Effector CD4-positive, alpha-beta T cell (primary cell): Measurements from ENCODE around the gene TTC22.

Experiments used
- DNase-seq: peaks from one replicate; pipeline ENCODE4 v3.0.0-alpha.2; 2020
- total RNA-seq: gene quantifications from one replicate; lab custom pipeline; 2026; lab: John Stamatoyannopoulos, UW

The TTC22 gene
- 15.6 reads per million, percentile 41 among the genes with 10 or more reads in this experiment for total RNA-seq

DNA sequence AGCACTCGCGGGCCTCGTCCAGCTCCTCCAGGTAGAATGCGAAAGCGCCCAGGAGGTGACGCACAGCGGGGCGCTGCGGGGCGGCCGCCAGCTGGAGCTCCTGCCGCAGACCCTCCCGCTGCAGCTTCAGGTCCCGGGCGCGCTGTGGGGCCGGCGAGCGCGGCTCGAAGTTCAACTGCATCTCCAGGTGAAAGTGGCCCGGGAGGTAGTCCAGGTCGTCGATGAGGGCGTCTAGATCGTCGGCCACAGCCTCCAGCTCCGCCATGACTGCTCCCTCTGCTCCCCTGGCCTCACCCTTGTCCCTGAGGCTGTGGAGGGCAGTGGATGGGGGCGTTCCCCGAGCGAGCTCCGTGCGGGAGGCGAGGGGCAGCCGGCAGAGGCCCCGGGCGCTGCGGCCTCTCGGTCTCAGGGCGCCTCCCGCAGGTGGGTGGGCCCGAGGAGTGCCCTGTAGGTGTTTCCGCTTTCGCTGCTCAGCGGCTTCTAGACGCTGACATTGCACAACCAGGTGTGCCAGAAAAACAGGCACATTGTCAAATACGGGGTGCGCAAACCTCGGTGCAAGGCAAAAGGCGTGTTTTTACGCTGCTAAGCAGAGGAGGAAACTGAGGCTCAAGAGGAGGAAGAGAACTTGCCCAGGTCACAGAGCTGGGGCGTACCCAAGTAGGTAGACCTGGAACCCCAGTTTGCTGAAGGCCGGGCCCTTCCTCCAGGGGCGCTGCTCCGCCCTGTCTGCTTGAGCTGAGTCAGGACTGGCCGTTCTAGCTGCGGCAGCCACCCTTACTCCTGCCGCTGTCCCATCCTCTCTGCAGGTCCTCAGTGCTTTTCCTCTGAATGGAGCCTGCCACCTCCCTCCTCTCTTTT lies at the start of gene TTC22:
Gene TTC22 (minus strand): TSS at position 425 of the 861 bp plus-strand sequence. CDS start 160 bp downstream, at position 265.
- DNase-seq, result peak; percentile 60

DNA sequence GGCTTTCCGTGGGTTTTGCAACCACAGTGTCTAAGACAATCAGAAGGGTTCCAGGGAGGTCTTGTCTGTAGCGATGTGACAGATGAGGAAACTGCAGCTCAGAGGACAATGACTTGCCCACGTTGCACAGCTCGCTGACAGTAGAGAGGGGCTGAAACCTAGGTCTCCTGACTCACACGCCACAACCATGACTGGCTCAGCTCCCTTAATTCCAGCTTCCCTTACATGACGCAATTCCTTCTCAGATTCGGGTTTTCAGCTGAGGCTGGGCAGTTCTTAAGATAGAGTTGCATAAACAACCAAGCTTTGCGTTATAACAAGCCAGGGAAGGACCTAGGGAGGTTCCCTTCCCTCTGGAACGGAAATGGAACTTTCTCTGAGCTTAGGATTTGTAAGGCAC lies 49.6 kb upstream of the TTC22 start:
- DNase-seq, result no peak

DNA sequence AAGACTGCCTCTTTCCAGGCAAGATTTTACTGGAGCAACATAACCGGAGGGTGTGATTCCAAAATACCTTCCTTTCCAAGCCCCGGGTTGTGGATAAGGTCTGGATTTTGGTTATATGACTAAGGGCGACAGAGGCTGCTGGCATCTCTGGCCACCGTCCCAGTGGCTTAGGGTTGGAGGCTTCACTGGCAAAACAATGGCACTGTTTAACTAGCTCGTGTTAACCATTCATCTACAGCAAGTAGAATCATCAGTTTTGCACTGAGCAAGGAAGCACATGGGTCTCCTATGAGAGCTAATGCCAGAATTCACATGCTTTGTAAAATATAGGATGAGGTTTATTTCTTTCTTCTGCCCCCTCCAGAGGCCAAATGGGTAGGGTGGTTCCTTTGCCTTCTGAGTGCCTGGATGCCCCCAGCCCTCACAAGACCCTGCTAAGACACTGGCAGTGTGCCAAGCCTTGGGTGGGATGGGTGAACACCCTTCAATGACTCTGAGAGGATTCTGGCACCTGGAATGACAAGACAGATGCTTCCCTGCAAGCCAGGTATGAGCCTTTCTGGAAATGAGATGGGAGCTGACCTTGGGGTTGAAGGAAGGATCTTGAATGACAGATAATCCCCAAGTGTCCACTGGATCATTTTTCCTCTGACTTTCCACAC lies 49.1 kb upstream of the TTC22 start:
- no peak for DNase-seq

DNA sequence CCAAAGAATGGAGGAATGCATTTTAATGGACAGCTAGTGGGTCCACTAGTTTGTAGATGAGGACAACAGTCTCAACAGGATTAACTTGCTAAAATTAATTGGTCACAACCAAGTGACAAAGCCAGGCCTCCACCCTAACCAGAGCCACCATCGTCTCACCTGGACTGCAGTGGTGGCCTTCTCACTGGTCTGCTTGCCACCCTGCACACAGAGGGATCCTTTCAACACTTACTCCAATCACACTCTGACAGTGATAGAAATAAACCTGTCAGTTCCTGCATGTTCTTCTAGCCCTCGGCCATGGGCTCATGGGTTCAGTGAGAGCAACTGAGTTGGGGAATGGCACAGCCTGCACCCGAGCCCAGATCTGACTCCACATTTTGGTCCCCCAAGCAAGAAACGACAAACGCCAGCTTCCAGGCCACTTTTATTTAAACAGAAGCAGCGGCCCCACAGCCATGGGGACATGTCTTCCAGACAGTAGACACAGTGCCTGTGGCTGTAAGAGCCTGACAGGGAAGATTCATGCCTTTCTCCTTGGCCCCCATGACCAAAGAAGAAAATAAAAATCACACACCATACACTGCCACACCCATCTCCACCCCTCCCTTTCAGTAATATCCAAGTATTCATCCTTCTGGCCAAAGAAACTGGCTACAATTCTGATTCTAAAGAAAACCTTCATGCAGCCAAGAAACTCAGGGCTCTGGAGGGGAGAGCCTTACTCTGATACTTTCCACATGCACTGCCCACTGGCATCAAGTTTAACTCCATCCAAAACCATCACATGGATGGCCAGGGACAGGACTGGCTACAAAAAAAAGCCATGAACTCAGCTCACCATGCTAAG lies 48.3 kb upstream of the TTC22 start:
- no peak for DNase-seq

DNA sequence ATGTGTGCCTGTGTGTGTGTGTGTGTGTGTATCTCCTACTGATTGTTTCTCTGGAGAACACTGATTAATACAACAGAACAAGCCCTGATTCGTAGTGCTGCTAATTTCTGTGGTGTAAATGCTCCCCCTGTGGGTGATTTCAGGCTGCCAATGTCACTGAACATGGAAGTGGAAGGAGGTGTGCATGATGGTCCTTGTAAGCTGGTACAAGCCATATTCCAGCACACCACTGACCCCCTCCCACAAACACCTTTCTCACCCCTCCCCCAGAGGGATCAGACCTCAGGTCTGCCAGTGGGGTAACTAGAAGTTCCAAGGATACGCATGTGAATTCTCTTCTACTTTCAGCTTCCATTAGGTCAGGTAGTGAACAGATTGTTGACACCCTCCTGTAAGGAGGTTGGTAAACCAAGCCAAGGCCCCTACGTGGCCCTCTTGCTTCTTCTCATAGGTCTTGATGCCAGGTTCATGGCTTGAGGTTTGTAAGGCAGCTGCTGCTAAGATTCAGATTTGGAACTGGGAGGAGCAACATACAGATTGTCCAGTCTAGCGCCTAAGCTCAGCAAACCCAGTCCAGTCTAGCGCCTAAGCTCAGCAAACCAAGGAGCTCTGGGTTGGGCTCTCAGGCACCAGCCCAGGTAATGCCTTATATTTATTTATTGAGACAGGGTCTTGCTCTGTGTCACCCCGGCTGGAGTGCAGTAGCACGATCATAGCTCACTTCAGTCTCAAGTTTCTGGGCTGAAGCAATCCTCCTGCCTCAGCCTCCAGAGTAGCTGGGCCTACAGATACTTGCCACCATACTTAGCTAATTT lies 47.2 kb upstream of the TTC22 start:
- DNase-seq, result no peak

DNA sequence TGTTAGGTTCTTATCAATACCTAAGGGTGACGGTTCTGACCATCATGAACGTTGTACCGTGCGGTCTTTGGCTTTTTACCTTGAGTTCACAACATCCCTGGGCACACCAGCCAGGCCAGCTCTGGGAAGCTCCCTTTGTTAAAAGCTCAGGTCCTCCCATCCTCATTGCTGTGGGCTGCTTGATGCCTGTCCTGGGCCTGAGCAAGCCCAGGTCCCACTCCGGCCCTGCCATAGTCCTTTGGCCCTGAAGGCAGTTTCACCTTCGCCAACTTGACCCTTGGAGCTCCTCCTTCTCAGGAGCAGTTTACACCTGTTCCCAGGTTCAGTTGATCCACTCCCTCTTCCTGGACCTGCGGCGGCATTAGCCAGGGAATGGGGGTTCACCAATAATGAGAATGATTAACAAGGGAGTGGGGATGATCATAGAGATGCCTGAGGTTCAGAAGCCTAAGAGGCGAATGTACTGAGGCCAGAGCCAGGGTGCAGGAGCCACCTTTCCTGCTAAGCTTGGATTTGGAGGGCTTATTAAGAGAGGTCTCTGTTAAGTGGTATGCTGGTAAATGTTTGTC lies 45.7 kb upstream of the TTC22 start:
- DNase-seq, result no peak

DNA sequence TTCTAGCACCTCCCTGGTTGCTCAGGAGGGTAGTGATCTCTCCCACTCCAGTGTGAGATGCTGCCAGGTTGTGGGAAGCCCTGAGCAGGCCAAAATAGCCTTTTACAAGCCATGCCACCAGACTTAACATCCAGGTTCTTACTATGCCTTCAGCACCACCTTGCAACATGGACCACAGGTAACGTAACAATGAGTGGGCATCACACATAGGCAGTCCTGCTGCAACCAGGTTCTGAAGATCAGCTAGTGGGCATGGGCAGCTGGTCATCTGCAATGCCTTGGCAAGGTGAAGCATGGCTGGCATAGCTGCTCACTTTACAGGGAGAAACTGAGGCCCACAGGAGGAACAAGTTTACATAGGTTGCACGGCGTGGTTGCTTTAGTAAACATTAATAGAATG lies 45.2 kb upstream of the TTC22 start:
- no peak for DNase-seq

DNA sequence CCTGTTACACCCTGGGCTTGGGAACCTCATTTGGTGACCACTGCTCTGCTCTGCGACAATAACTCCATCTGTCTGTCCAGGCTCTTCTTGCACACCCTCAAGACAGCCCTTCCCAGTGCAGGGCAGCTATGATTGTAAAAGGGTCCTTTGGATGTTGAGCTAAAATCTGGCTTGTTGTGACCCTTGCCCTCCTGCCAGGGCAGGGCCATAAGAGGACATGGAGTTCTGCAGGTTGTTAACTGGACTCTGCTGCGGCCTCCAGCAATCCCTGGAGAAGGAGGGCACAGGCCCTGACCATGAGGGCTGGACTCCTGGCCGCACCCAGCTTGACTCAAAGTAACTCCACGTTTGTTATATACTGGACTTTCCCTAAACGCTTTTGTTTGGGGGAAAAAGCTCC lies 44.6 kb upstream of the TTC22 start:
- DNase-seq, result no peak

DNA sequence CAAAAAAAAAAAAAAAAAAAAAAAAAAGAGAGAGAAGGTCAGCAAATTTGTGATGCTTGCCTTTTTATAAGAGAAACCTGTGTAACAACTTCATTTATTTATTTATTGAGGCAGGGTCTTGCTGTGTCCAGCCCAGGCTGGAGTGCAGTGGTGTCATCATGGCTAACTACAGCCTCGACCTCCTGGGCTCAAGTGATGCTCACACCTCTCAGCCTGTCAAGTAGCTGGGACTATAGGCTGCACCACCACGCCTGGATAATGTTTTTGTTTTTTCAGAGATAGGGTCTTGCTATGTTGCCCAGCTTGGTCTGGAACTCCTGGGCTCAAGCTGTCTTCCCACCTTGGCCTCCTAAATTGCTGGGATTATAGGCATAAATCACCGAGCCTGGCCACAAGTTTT lies 43.4 kb upstream of the TTC22 start:
- no peak for DNase-seq

DNA sequence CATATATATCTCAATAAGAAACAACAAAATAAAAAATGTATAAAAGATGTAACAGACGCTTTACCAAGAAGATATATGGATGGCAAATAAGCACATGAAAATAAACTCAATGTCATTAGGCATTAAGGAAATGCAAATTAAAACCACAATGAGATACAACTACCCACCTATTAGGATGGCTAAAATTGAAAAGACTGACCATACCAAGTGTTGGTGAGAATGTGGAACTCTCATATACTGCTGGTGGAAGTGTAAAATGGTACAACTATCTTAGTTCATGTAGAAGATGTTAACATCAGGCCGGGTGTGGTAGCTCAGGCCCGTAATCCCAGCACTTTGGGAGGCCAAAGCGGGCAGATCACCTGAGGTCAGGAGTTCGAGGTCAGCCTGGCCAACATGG lies 42.3 kb upstream of the TTC22 start:
- no peak for DNase-seq

DNA sequence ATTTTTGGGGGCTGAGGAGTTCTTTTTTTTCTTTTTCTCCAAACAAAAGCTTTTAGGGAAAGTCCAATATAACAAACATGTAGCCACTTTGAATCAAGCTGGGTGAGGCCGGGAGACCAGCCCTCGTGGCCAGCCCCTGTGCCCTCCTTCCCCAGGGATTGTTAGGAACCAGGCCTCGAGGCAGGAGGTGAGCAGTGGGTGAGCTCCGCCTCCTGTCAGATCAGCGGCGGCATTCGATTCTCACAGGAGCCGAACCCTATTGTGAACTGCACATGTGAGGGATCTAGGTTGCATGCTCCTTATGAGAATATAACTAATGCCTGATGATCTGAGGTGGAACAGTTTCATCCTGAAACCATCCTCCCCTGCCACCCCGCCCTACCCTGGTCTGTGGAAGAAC lies 41.8 kb upstream of the TTC22 start:
- no peak for DNase-seq

DNA sequence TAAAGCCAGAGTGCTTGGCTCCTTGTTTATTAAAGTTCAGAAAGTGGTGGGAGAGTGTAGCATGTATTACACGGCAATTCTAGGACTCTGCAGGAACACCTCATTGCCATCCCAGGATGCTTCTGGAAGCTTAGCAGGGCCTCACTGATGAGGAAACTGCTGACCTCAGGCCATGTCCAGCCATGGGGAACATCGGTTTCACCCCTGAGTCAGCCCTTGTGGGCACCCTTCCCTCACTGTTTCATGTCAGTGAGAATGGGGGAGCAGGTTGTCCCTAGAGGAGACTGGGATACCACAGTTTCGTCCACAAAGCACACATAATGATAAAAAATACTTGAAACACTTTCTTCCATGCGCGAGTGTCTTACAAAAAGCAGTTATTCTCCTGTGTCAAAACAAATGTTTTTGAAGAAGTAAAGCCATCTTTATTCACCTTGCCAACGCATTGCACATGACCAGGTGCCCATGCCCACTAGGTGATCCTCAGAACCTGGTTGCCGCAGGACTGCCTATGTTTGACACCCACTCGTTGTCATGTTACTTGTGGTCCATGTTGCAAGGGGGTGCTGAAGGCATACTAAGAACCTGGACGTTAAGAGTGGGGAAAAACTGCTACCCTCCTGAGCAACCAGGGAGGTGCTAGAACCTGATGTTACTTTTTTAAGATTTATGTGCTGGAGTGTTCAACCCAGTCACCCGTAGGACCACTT lies 41.2 kb upstream of the TTC22 start:
- DNase-seq, result no peak

DNA sequence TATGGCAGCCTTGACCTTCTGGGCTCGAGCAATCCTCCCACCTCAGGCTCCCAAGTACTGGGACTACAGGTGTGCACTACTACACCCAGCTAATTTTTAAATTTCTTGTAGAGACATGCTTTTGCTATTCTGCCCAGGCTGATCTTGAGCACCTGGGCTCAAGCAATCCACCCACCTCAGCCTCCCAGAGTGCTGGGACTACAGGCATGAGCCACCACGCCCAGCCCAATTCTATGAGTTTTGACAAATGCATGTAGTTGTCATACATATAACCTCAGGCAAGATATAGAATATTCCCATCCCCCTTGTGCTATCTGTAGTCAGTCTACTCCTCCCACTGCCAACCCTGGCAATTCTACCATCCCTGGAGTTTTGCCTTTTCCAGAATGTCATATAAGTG lies 38.7 kb upstream of the TTC22 start:
- no peak for DNase-seq

DNA sequence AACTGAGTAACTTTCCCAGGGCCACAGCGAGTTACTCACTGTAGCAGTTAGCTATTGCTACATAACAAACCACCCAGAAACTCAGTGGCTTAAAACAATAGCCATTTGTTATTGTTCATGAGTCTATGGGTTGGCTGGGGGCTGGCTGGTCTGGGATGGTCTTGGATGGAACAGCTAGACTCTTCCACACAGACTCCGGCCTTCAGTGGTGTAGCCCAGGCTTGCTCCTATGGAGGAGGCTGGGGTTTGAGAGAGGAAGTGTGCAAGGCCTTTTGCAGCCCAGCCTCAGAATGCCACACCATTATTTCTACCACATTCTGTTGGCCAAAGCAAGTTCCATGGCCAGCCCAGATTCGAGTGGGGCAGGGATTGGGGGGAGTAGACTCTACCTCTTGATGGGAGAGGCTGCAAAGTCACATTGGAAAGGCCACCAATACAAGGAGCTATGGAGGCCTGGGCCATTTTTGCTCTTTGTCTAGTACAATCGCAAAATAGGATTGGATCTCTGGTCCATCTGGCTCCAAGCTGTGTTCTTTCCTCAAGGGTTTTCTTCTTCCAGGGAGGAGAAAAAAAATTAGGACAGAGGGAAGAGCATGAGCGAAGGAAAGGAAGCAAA lies 37.5 kb upstream of the TTC22 start:
- DNase-seq, result no peak

DNA sequence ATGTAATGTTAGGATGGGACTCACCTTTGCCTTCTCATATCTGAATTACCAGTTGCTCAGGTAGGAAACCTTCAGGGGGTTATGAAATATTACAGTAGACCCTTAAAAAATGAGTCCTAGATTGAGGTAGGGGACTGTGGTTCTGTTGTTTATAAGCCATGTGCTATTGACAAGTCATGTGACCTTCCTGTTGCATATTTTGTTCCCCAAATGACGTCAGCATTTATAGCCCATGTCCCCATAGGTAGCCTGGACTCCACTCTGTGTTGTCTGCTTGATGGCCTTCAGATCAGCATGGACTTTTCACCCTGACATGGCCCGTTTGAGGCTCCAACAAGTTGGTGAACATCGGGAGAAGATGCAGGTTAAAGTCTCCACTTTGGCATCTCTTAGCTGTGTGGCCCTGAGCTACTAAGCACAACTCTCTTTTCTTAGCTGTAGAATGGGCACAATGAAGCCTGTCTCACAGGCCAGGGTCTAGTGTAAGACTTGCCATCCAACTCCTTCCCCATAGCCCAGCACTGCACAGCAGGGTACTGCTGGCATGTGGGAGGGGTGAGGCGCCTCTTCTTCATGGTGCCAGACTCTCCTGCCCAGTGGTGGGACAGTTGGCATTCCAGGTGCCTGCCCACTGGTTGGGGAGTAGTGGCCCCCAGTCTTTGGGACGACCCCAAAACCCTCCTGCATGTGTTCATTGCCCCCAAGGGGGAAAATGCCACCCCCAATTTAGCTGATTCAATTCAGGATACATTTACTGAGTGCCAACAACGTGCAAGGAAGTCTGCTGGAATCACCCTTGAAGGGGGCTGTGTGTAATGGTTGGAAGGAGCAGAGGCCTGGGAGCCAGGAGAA lies 36.1 kb upstream of the TTC22 start:
- no peak for DNase-seq

DNA sequence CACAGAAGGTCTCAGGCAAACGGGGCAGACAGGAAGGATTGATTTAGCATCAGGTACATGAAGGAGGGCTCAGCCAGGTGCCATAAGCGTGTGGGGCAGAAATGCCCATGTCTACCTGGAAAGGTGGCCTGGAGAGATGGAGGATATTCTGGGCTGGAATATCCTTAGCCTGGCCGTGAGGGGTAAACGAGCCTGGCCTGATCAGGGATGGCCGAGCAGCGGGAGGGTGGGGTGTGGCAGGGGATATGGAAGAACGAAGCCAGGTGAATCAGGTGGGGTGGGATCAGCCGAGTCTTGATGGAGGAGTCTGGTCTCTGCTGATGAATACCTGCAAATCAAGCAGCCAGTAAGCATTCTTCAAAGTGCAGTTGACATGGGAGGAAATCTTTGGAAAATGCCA lies 35.5 kb upstream of the TTC22 start:
- no peak for DNase-seq

DNA sequence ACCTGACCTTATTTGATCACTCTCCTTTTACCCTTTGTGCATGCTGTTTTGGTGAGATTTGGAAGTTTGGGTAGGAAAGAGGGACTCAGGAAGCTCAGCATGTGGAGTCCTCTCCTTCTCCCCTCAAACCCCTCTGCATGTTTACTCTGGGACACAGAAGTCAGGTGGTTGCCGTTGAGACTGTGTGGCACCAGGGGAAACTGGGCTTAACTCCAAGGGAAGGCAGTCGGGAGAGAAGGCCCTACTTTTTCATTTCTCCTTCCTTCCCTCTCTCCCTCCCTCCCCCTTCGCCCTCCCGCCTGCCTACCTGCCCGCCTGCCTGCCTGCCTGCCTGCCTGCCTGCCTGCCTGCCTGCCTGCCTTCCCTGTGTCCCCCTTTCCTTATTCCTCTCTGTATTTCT lies 34.8 kb upstream of the TTC22 start:
- no peak for DNase-seq

DNA sequence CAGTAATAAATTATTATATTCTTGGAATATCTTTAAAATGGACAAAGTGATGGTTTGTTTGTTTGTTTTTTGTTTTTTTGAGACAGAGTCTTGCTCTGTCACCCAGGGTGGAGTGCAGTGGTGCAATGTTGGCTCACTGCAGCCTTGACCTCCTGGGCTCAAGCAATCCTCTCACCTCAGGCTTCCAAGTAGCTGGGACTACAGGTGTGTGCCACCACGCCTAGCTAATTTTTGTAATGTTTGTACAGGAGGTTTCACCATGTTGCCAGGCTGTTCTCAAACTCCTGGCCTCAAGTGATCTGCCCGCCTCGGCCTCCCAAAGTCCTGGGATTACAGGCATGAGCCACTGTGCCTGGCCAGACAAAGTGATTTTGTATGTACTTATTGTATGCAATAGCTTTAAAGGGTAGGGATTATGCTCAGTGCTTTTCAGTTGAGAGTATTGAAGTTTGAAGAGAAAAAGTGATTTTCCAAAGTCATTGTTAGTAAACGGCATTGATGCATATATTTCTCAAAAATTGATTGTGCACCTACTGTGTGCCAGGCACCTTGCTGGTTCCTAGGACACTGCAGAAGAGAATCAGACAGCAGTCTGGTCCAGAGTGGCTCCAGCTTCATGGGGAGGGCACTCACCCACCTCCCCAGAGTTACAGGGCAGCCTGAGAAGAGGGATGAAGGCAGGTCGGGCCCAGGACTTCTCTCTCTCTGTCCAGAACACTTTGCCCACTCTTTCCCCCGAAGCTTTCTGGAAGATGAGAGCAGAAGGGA lies 34.2 kb upstream of the TTC22 start:
- no peak for DNase-seq

DNA sequence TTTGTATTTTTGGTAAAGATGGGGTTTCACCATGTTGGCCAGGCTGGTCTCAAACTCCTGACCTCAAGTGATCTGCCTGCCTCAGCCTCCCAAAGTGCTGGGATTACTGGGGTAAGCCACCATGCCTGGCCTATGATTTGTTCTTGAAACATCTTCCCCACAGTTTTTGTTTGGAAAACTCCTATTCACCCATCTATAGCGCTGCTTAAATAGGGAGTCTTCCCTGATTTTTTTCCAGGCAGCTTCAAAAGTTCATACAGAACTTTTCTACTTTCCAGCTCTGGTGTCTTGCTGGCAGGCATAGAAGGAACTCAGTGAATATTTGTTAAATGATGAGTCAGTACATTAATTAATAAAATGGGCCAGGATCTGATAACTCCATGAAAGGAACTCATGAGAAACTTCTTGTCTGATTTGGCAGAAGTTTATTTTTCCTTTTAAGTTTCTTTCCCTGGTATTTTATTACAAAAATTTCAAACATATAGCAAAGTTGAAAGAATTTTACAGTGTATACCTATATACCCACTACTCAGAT lies 33.0 kb upstream of the TTC22 start:
- no peak for DNase-seq
